Activated CD4-positive, alpha-beta T cell treated with anti-CD3 and anti-CD28 coated beads, Interleukin-2, amount 50 U/mL, for 4 hours (primary cell): ENCODE measurements around the gene CDKL2.

ENCODE experiments used
- DNase-seq, 2 experiments: peaks; one replicate each; pipeline ENCODE4 v3.0.0-alpha.2; 2020

The CDKL2 gene

GRCh38 chr4:75637827-75638226, 7.5 kb upstream of the CDKL2 start:
- DNase-seq = no peak

- DNase-seq = no peak
Measured at GRCh38 chr4:75637176-75637575, 6.8 kb upstream of the CDKL2 start.

- DNase-seq = no peak
Measured at GRCh38 chr4:75634951-75635350, 4.6 kb upstream of the CDKL2 start.

- DNase-seq = no peak
Measured at GRCh38 chr4:75634281-75634680, 4.0 kb upstream of the CDKL2 start.

GRCh38 chr4:75633846-75634245, 3.5 kb upstream of the CDKL2 start:
- no peak for DNase-seq

- DNase-seq = no peak
Measured at GRCh38 chr4:75630937-75631329, 605 bp upstream of the CDKL2 start.

GRCh38 chr4:75629239-75629638, 1.1 kb downstream of the CDKL2 start:
- no peak for DNase-seq

GRCh38 chr4:75623026-75623425, 7.3 kb downstream of the CDKL2 start:
- DNase-seq = no peak

- DNase-seq = no peak
Measured at GRCh38 chr4:75621715-75622114, 8.6 kb downstream of the CDKL2 start.

GRCh38 chr4:75612306-75612705, 18.0 kb downstream of the CDKL2 start:
- no peak for DNase-seq

GRCh38 chr4:75605928-75606327, 24.4 kb downstream of the CDKL2 start:
- DNase-seq = no peak

GRCh38 chr4:75599647-75600046, 30.7 kb downstream of the CDKL2 start:
- DNase-seq = no peak

- no peak for DNase-seq
Measured at GRCh38 chr4:75598390-75598789, 31.9 kb downstream of the CDKL2 start.

- DNase-seq = no peak
Measured at GRCh38 chr4:75596061-75596460, 34.3 kb downstream of the CDKL2 start.

GRCh38 chr4:75593393-75593792, 36.9 kb downstream of the CDKL2 start:
- DNase-seq = no peak

GRCh38 chr4:75584067-75584466, 46.3 kb downstream of the CDKL2 start:
- DNase-seq = no peak

GRCh38 chr4:75567725-75568124, 62.6 kb downstream of the CDKL2 start:
- no peak for DNase-seq

GRCh38 chr4:75566911-75567310, 63.4 kb downstream of the CDKL2 start:
- DNase-seq = no peak

- DNase-seq = no peak
Measured at GRCh38 chr4:75565481-75565880, 64.8 kb downstream of the CDKL2 start.

GRCh38 chr4:75564023-75564422, 66.3 kb downstream of the CDKL2 start:
- no peak for DNase-seq

- DNase-seq = no peak
Measured at GRCh38 chr4:75561789-75562188, 68.5 kb downstream of the CDKL2 start.

- no peak for DNase-seq
Measured at GRCh38 chr4:75557696-75558095, 72.6 kb downstream of the CDKL2 start.

- peak in 1 of 2 experiments; percentile 2 for DNase-seq
Measured at GRCh38 chr4:75555294-75556164, 74.8 kb downstream of the CDKL2 start, which contains the start of gene ODAPH. Gene ODAPH (plus strand): TSS chr4:75556066. CDS start chr4:75556083, 17 bp downstream.

- no peak for DNase-seq
Measured at GRCh38 chr4:75552452-75552851, 77.9 kb downstream of the CDKL2 start.

GRCh38 chr4:75549019-75549418, 81.3 kb downstream of the CDKL2 start:
- DNase-seq = no peak
